Loucy (cell line): ENCODE results near the gene PVALB.

Experiments used
- H2AFZ ChIP-seq: fragments of 200-600 bp; sonication (generic); 2 replicates; pipeline ENCODE4 v1.6.0; 2016; ENCODE audit warnings: antibody characterized with exemption, mild to moderate bottlenecking, low read length, moderate library complexity
- H3F3A ChIP-seq: fragments of 200-600 bp; 2 replicates; pipeline ENCODE4 v1.6.0; 2016; ENCODE audit warnings: antibody characterized with exemption, low read depth, mild to moderate bottlenecking
- H3K27me3 ChIP-seq: fragments of 200-600 bp; sonication (generic); 2 replicates; pipeline ENCODE4 v1.6.1; 2014; ENCODE audit warnings: low read length, mild to moderate bottlenecking; ENCODE audit not compliant: insufficient read depth, poor library complexity, severe bottlenecking
- H3K36me3 ChIP-seq: fragments of 200-600 bp; sonication (generic); 2 replicates; pipeline ENCODE4 v1.6.1; 2016; ENCODE audit warnings: low read length; ENCODE audit not compliant: insufficient read depth
- H3K4me1 ChIP-seq: fragments of 200-600 bp; sonication (generic); 2 replicates; pipeline ENCODE4 v1.5.1; 2014; ENCODE audit warnings: low read length, mild to moderate bottlenecking; ENCODE audit not compliant: insufficient read depth, poor library complexity, severe bottlenecking
- H3K4me2 ChIP-seq: fragments of 200-600 bp; sonication (generic); 2 replicates; pipeline ENCODE4 v1.6.0; 2014; ENCODE audit warnings: antibody characterized with exemption, low read length, low read depth, mild to moderate bottlenecking; ENCODE audit not compliant: poor library complexity, severe bottlenecking
- H3K4me3 ChIP-seq: fragments of 200-600 bp; sonication (generic); 2 replicates; pipeline ENCODE4 v1.5.1; 2014; ENCODE audit warnings: low read length, mild to moderate bottlenecking, mixed read lengths; ENCODE audit not compliant: poor library complexity, severe bottlenecking
- H3K79me2 ChIP-seq: fragments of 200-600 bp; sonication (generic); 2 replicates; pipeline ENCODE4 v1.6.1; 2014; ENCODE audit warnings: low read length; ENCODE audit not compliant: insufficient read depth
- H3K9ac ChIP-seq: fragments of 200-600 bp; sonication (generic); 2 replicates; pipeline ENCODE4 v1.6.0; 2014; ENCODE audit warnings: mild to moderate bottlenecking, low read depth, low read length, moderate library complexity; ENCODE audit not compliant: poor library complexity, severe bottlenecking
- H3K9me2 ChIP-seq: fragments of 200-600 bp; sonication (generic); replicated peaks from 2 replicates; pipeline ENCODE4 v1.6.1; 2016; ENCODE audit warnings: low read depth, low read length, mixed read lengths
- H3K9me3 ChIP-seq: fragments of 200-600 bp; sonication (generic); 2 replicates; pipeline ENCODE4 v1.6.1; 2014; ENCODE audit warnings: mild to moderate bottlenecking, antibody characterized with exemption, low read length, low read depth; ENCODE audit not compliant: insufficient read depth
- H4K20me1 ChIP-seq: fragments of 200-600 bp; sonication (generic); 2 replicates; pipeline ENCODE4 v1.6.0; 2014; ENCODE audit warnings: antibody characterized with exemption, low read length, mild to moderate bottlenecking; ENCODE audit not compliant: insufficient read depth, poor library complexity, severe bottlenecking
- EZH2phosphoT487 ChIP-seq: fragments of 200-600 bp; IDR thresholded peaks from 2 replicates; pipeline ENCODE4 v1.6.1; 2018; ENCODE audit warnings: antibody characterized with exemption, mild to moderate bottlenecking, moderate library complexity, borderline replicate concordance
- TF ChIP-seq, protein P1 (sequence below): fragments of 200-600 bp; sonication (generic); conservative IDR thresholded peaks from 2 replicates; pipeline ENCODE4 v1.5.1; 2014; ENCODE audit warnings: mild to moderate bottlenecking, antibody characterized with exemption, low read length

PVALB gene

DNA sequence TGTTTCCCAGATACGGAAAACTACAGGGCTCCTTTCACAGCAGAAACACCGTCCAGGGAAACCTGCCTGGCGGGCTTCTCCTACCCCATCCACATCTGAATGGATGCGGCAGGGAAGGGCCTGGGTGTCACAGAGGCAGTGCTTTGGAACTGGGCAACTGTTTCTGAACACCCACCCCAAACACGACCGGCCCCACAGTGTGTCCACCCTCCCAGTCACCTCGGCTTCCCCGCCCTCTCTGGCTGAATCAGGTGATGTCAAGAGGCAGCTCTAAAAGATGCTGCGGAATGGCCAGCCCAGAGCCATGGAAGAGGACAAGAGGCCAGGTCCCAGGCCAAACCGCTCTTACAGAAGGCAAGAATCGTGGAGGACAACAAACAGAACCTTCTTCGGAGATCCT is 62.9 kb downstream of the PVALB start:
- Histone ChIP-seq H3K36me3 (no peaks in the 10 kb centered on the region), H3K27me3 (no peaks in the 10 kb centered on the region), H3F3A (no peaks in the 10 kb centered on the region), H3K4me3 (no peak overlapping the region), H3K9me3 (no peaks in the 10 kb centered on the region), H3K79me2 (no peaks in the 10 kb centered on the region), H2AFZ (no peak overlapping the region), H4K20me1 (no peaks in the 10 kb centered on the region), H3K9ac (no peak overlapping the region), H3K4me1 (no peaks in the 10 kb centered on the region), H3K9me2 (no peaks in the 10 kb centered on the region), H3K4me2 (no peak overlapping the region)
- TF ChIP-seq, protein P1, sequence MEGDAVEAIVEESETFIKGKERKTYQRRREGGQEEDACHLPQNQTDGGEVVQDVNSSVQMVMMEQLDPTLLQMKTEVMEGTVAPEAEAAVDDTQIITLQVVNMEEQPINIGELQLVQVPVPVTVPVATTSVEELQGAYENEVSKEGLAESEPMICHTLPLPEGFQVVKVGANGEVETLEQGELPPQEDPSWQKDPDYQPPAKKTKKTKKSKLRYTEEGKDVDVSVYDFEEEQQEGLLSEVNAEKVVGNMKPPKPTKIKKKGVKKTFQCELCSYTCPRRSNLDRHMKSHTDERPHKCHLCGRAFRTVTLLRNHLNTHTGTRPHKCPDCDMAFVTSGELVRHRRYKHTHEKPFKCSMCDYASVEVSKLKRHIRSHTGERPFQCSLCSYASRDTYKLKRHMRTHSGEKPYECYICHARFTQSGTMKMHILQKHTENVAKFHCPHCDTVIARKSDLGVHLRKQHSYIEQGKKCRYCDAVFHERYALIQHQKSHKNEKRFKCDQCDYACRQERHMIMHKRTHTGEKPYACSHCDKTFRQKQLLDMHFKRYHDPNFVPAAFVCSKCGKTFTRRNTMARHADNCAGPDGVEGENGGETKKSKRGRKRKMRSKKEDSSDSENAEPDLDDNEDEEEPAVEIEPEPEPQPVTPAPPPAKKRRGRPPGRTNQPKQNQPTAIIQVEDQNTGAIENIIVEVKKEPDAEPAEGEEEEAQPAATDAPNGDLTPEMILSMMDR: no peak
- no peak for TF ChIP-seq EZH2phosphoT487

DNA sequence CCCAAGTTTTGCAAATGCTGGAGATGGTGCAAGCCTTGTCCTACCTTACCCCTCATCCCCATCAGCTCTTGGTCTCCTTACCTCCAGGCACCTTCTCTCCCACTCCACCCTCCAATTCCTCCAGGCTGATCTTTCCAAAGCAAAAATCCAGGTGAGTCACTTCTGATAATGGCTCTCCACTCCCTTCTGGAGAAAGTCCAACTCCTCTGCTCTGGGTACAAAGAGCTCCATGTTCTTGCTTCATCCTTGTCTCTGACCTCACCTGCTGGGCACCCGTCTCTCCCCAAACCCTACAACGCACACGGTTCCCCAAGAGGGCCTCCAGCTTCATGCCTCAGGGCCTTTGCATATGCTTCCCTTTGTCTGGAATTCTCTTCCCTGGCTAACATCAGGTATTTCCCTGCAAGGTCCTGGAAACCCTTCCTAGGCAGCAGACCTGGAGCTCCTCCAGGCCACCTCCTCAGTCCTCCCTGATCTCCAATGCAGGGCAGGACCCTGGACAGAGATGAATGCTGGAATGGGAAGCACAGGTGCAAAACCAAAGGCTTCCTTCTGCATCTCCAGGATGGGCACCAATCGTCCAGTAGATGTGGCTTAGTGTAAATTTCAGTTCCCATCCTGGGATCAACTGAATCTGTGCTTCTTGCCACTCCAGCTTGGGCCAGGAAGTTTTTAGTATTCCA is 63.6 kb downstream of the PVALB start:
- Histone ChIP-seq H4K20me1 (no peaks in the 10 kb centered on the region), H3K9ac (no peak overlapping the region), H3K4me2 (no peak overlapping the region), H3K27me3 (no peaks in the 10 kb centered on the region), H2AFZ (no peak overlapping the region), H3K9me2 (no peaks in the 10 kb centered on the region), H3K36me3 (no peaks in the 10 kb centered on the region), H3F3A (no peaks in the 10 kb centered on the region), H3K4me1 (no peaks in the 10 kb centered on the region), H3K79me2 (no peaks in the 10 kb centered on the region), H3K9me3 (no peaks in the 10 kb centered on the region), H3K4me3 (no peak overlapping the region)
- TF ChIP-seq EZH2phosphoT487: no peak
- TF ChIP-seq, protein P1: no peak
